Right cardiac atrium (tissue), 5 donors: Measurements from ENCODE around the gene DENND4C. TPM values are rescaled to one million over a fixed set of nuclear protein-coding genes. Genes with fewer than 3 reads are reported as not detected.
A peak's percentile ranks its signal among the peaks of the same experiment; 100 is the strongest.
"Not testable (repeated sequence)": the region's sequence is repeated elsewhere in the genome, so short reads cannot be mapped to it uniquely, and the experiment has no call there.

ENCODE experiments used
- ATAC-seq, 2 donors: fragments of 200-7000 bp; cut with Tn5 transposase; one replicate each; pipeline versions ENCODE4 v1.8.0 to v1.9.1; 2020; ENCODE audit warnings: moderate library complexity in 2 of 2, mild to moderate bottlenecking in 1 of 2
- DNase-seq, 3 donors: peaks; one replicate each; pipeline ENCODE4 v3.0.0-alpha.2; 2020
- H3K27ac ChIP-seq: one replicate; pipeline ENCODE4 v1.5.1; 2013; ENCODE audit warnings: mild to moderate bottlenecking, low read length, control low read depth, moderate library complexity
- H3K27me3 ChIP-seq: one replicate; pipeline ENCODE4 v1.6.1; 2013; ENCODE audit not compliant: control insufficient read depth, insufficient read depth
- H3K4me1 ChIP-seq: one replicate; pipeline ENCODE4 v1.6.1; 2013; ENCODE audit warnings: low read length; ENCODE audit not compliant: control insufficient read depth, insufficient read depth
- H3K4me3 ChIP-seq: one replicate; pipeline ENCODE4 v1.5.1; 2013; ENCODE audit warnings: low read length, control low read depth
- H3K9me3 ChIP-seq: one replicate; pipeline ENCODE4 v1.6.1; 2013; ENCODE audit warnings: low read length; ENCODE audit not compliant: control insufficient read depth
- WGBS: extraction: QIAGEN DNeasy Blood & Tissue Kit; methylation state at CpG from one replicate; pipeline ENCODE4 v1.1.7; 2013; 5-methylcytosine and 5-hydroxymethylcytosine counted together
- intact Hi-C, 4 donors: fragments of 100-400 bp; cut with DNase I; formaldehyde crosslinking; loops; one replicate each; pipeline versions ENCODE4 v1.11.0 to v1.14.0; 2022 to 2023
- polyA plus RNA-seq: library from polyadenylated mRNA; stranded (reverse); fragments of 200-250 nt; gene quantifications from one replicate; pipeline ENCODE4 v1.2.3, GENCODE V29; 2013
- total RNA-seq, 4 donors: library from RNA; stranded (reverse); fragmentation: NEBNext Ultra II Directional; extraction: Animal tissue kit (Norgen Biotek cat#: 25700); gene quantifications; one replicate each; pipeline ENCODE4 v1.2.1, GENCODE V29; 2021
- donor health status: healthy with polysubstance abuse.
- donor health status: DM: no; HTN: yes; CAD: no.
- donor health status: DM: no; HTN: no; CAD: no.
- donor health status: DM: no; HTN: yes; CAD: no; lungs with severe emphysema.
- donor health status: DM: yes; HTN: yes; CAD: no.

Gene DENND4C
- total and polyA plus RNA-seq, 5 donors: 13.0 to 61.5 (median 43.7) TPM

GRCh38 chr9:19266778-19267384 is 36.4 kb downstream of the DENND4C start:
- not testable (repeated sequence) for DNase-seq, ATAC-seq
- whole genome bisulfite sequencing: 82% methylated on average over 3 of the region's 3 CpGs

GRCh38 chr9:19269582-19269981 is 39.1 kb downstream of the DENND4C start:
- intact Hi-C loops: no loop called here
- DNase-seq: no peak
- WGBS: 94% methylated on average over 1 of the region's 1 CpG
- H3K27me3 ChIP-seq: no peaks in the 10 kb centered on the region
- H3K27ac ChIP-seq: no peak overlapping the region
- H3K4me3 ChIP-seq: no peak overlapping the region
- peaks cover 4% of the 10 kb centered on the region for H3K4me1 ChIP-seq
- no peaks in the 10 kb centered on the region for H3K9me3 ChIP-seq
- ATAC-seq: no peak

More at GRCh38 chr9:19266778-19267384, 36.4 kb downstream of the DENND4C start:
- H3K9me3 ChIP-seq, H3K27ac ChIP-seq, H3K27me3 ChIP-seq, intact Hi-C loops, H3K4me1 ChIP-seq, H3K4me3 ChIP-seq: not testable (repeated sequence)

GRCh38 chr9:19270421-19270949 is 40.0 kb downstream of the DENND4C start:
- H3K4me3 ChIP-seq: no peak overlapping the region
- intact Hi-C loops: no loop called here
- peaks cover 4% of the 10 kb centered on the region for H3K4me1 ChIP-seq
- no peaks in the 10 kb centered on the region for H3K27me3 ChIP-seq
- no peak overlapping the region for H3K27ac ChIP-seq
- ATAC-seq: no peak
- 96% methylated on average over 1 of the region's 1 CpG for WGBS
- no peaks in the 10 kb centered on the region for H3K9me3 ChIP-seq
- no peak for DNase-seq

GRCh38 chr9:19271081-19271480 is 40.6 kb downstream of the DENND4C start:
- 93% methylated on average over 4 of the region's 4 CpGs for WGBS

GRCh38 chr9:19281801-19282200 is 51.3 kb downstream of the DENND4C start:
- DNase-seq (no peak), ATAC-seq (no peak)
- Histone ChIP-seq H3K4me3 (no peak overlapping the region), H3K9me3 (no peaks in the 10 kb centered on the region), H3K27ac (no peak overlapping the region), H3K27me3 (no peaks in the 10 kb centered on the region), H3K4me1 (peaks cover 3% of the 10 kb centered on the region)
- intact Hi-C loops: no loop called here

More at GRCh38 chr9:19271081-19271480, 40.6 kb downstream of the DENND4C start:
- ATAC-seq (no peak), DNase-seq (no peak)
- intact Hi-C loops: no loop called here
- Histone ChIP-seq H3K27ac (no peak overlapping the region), H3K4me1 (peaks cover 4% of the 10 kb centered on the region), H3K4me3 (no peak overlapping the region), H3K9me3 (no peaks in the 10 kb centered on the region), H3K27me3 (no peaks in the 10 kb centered on the region)

GRCh38 chr9:19283072-19283710 is 52.7 kb downstream of the DENND4C start:
- Histone ChIP-seq H3K4me1 (peaks cover 5% of the 10 kb centered on the region), H3K27me3 (no peaks in the 10 kb centered on the region), H3K27ac (no peak overlapping the region), H3K9me3 (no peaks in the 10 kb centered on the region), H3K4me3 (no peak overlapping the region)
- DNase-seq (no peak), ATAC-seq (no peak)
- 90% methylated on average over 5 of the region's 5 CpGs for WGBS
- intact Hi-C loops: no loop called here

- Histone ChIP-seq H3K27me3 (no peaks in the 10 kb centered on the region), H3K27ac (no peak overlapping the region), H3K9me3 (no peaks in the 10 kb centered on the region), H3K4me1 (peaks cover 5% of the 10 kb centered on the region), H3K4me3 (no peak overlapping the region)
- intact Hi-C loops: no loop called here
- DNase-seq (no peak), ATAC-seq (no peak)
- 68% methylated on average over 3 of the region's 3 CpGs for WGBS
These were observed 54.2 kb downstream of the DENND4C start for GRCh38 chr9:19284729-19285128.

GRCh38 chr9:19286634-19287188 is 56.2 kb downstream of the DENND4C start:
- DNase-seq (peak in 1 of 3 donors; percentile 32), ATAC-seq (peak; percentile 61 to 81)
- peaks cover 5% of the 10 kb centered on the region for H3K4me1 ChIP-seq
- no peaks in the 10 kb centered on the region for H3K9me3 ChIP-seq
- H3K4me3 ChIP-seq: no peak overlapping the region
- H3K27ac ChIP-seq: no peak overlapping the region
- intact Hi-C loops: no loop called here
- no peaks in the 10 kb centered on the region for H3K27me3 ChIP-seq
- WGBS: 24% methylated on average over 5 of the region's 5 CpGs

GRCh38 chr9:19288081-19288480 is 57.6 kb downstream of the DENND4C start:
- H3K4me1 ChIP-seq: peaks cover 5% of the 10 kb centered on the region
- H3K4me3 ChIP-seq: no peak overlapping the region
- H3K27ac ChIP-seq: no peak overlapping the region
- intact Hi-C loops: no loop called here
- no peaks in the 10 kb centered on the region for H3K9me3 ChIP-seq
- 94% methylated on average over 2 of the region's 2 CpGs for WGBS
- no peak for ATAC-seq
- no peak for DNase-seq
- no peaks in the 10 kb centered on the region for H3K27me3 ChIP-seq

- Histone ChIP-seq H3K27me3 (no peaks in the 10 kb centered on the region), H3K27ac (no peak overlapping the region), H3K4me3 (no peak overlapping the region), H3K9me3 (no peaks in the 10 kb centered on the region), H3K4me1 (peaks cover 5% of the 10 kb centered on the region)
- no peak for DNase-seq
- intact Hi-C loops: loop anchor here in 2 of 4 donors (10.0 kb wide), 1 partner anchor 55 kb away; the partner anchor contains the start of gene DENND4C (in 2 of the 2)
- no peak for ATAC-seq
These were observed 59.6 kb downstream of the DENND4C start for GRCh38 chr9:19290103-19290502.

- ATAC-seq (peak; percentile 72 to 75), DNase-seq (no peak)
- H3K4me1 ChIP-seq: no peaks in the 10 kb centered on the region
- WGBS: 67% methylated on average over 4 of the region's 4 CpGs
- H3K9me3 ChIP-seq: no peaks in the 10 kb centered on the region
- no peak overlapping the region for H3K4me3 ChIP-seq
- intact Hi-C loops: loop anchor here in 2 of 4 donors (10.0 kb wide), 1 partner anchor 59 kb away; the partner anchor contains the start of gene DENND4C (in 2 of the 2)
- H3K27ac ChIP-seq: no peak overlapping the region
- H3K27me3 ChIP-seq: no peaks in the 10 kb centered on the region
These were observed 63.7 kb downstream of the DENND4C start for GRCh38 chr9:19294219-19294618.
